ENCODE results near the gene SLC16A8.

SLC16A8 gene

DNA sequence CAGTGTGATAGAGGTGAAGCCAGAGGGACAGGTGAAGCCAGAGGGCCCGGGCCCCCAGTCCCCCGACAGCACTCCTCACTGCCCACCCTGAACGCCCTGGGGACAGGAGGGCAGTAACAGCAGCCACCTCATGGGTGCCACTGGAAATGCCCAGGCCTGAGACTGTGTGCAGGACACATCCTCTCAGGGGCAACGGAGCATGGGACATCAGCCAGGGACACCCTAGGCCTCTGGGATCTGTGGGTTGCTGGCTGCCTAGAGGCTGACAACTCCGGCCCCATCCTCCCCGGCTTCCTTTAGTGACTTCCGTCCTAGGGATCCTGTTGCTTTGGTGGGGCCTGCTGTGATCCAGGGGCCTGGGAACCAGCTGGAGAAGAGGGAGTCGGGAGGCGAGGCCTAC lies 43.9 kb upstream of the SLC16A8 start:
- TF ChIP-seq CSDC2 (CRISPR knock-in tag; IDR thresholded peaks at IDR 0.05) (no peak), ISL1 (CRISPR knock-in tag; IDR thresholded peaks at IDR 0.05) (no peak), CREB5 (CRISPR knock-in tag; IDR thresholded peaks at IDR 0.05; ENCODE audit: low read depth) (no peak), TSHZ2 (CRISPR knock-in tag; IDR thresholded peaks at IDR 0.05) (no peak), PATZ1 (CRISPR knock-in tag; IDR thresholded peaks at IDR 0.05; ENCODE audit: borderline replicate concordance) (no peak), TOX (CRISPR knock-in tag; IDR thresholded peaks at IDR 0.05; ENCODE audit: borderline replicate concordance) (no peak), SNAI2 (CRISPR knock-in tag; IDR thresholded peaks at IDR 0.05) (no peak), OSR1 (CRISPR knock-in tag; IDR thresholded peaks at IDR 0.05) (no peak), BACH2 (CRISPR knock-in tag; IDR thresholded peaks at IDR 0.05; ENCODE audit: borderline replicate concordance) (no peak), ZNF565 (CRISPR knock-in tag; conservative IDR thresholded peaks at IDR 0.05; ENCODE audit: low read depth) (no peak), ZNF8 (CRISPR knock-in tag; IDR thresholded peaks at IDR 0.05) (no peak), ZC3H10 (CRISPR knock-in tag; IDR thresholded peaks at IDR 0.05) (no peak), ARNTL (CRISPR knock-in tag; IDR thresholded peaks at IDR 0.05; ENCODE audit: borderline replicate concordance, low read depth) (no peak), TCF4 (CRISPR knock-in tag; IDR thresholded peaks at IDR 0.05; ENCODE audit: borderline replicate concordance) (no peak), RARB (CRISPR knock-in tag; IDR thresholded peaks at IDR 0.05) (no peak), PPARA (CRISPR knock-in tag; IDR thresholded peaks at IDR 0.05; ENCODE audit: borderline replicate concordance) (no peak), ZNF70 (CRISPR knock-in tag; IDR thresholded peaks at IDR 0.05) (no peak), GLIS3 (CRISPR knock-in tag; IDR thresholded peaks at IDR 0.05) (no peak), ZFP3 (CRISPR knock-in tag; IDR thresholded peaks at IDR 0.05) (no peak)
- TF ChIP-seq, protein P1, sequence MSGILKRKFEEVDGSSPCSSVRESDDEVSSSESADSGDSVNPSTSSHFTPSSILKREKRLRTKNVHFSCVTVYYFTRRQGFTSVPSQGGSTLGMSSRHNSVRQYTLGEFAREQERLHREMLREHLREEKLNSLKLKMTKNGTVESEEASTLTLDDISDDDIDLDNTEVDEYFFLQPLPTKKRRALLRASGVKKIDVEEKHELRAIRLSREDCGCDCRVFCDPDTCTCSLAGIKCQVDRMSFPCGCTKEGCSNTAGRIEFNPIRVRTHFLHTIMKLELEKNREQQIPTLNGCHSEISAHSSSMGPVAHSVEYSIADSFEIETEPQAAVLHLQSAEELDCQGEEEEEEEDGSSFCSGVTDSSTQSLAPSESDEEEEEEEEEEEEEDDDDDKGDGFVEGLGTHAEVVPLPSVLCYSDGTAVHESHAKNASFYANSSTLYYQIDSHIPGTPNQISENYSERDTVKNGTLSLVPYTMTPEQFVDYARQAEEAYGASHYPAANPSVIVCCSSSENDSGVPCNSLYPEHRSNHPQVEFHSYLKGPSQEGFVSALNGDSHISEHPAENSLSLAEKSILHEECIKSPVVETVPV (CRISPR knock-in tag; IDR thresholded peaks at IDR 0.05), result no peak

DNA sequence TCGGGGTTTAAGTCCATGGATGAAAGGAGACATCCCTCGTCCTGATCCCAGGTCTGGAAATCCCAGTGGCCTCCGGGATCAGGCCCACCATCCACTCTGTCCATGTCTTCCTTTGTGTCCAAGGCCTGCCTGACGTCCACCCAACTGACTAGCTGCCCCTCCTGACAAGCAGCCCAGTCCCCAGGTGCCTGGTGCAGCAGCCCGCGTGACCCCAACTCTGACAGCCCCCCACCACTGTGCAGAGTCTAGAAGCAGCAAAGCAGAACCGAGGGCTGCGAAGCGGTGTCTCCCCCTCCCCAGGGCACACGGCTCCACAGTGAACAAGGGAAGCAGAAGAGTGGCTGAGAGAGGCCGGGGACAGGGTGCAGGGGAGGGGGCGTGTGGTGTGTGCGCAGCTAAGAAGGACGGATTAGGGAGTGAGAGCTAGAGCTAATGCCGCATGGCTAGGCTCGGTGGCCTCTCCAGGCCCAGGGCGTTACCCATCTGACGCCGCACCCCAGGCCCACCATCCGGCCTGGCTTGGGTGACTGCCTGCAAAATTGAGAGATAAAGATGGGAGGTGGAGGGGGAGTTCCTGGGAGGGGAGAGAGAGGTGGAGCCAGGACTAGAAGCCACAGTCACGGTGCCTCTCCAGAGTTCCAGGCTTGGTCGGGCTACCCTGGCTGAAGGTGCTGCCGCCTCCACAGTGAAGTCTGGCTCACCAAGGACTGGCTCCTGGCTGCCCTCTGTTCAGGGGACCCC lies 43.1 kb upstream of the SLC16A8 start:
- no peak for TF ChIP-seq ZNF8 (CRISPR knock-in tag; IDR thresholded peaks at IDR 0.05)
- TF ChIP-seq BACH2 (CRISPR knock-in tag; IDR thresholded peaks at IDR 0.05; ENCODE audit: borderline replicate concordance), result no peak
- TF ChIP-seq PATZ1 (CRISPR knock-in tag; IDR thresholded peaks at IDR 0.05; ENCODE audit: borderline replicate concordance), result no peak
- no peak for TF ChIP-seq CSDC2 (CRISPR knock-in tag; IDR thresholded peaks at IDR 0.05)
- no peak for TF ChIP-seq ZFP3 (CRISPR knock-in tag; IDR thresholded peaks at IDR 0.05)
- no peak for TF ChIP-seq TCF4 (CRISPR knock-in tag; IDR thresholded peaks at IDR 0.05; ENCODE audit: borderline replicate concordance)
- TF ChIP-seq ZC3H10 (CRISPR knock-in tag; IDR thresholded peaks at IDR 0.05), result no peak
- no peak for TF ChIP-seq ISL1 (CRISPR knock-in tag; IDR thresholded peaks at IDR 0.05)
- TF ChIP-seq TSHZ2 (CRISPR knock-in tag; IDR thresholded peaks at IDR 0.05), result no peak
- no peak for TF ChIP-seq TOX (CRISPR knock-in tag; IDR thresholded peaks at IDR 0.05; ENCODE audit: borderline replicate concordance)
- TF ChIP-seq ZNF565 (CRISPR knock-in tag; conservative IDR thresholded peaks at IDR 0.05; ENCODE audit: low read depth), result no peak
- TF ChIP-seq, protein P2, sequence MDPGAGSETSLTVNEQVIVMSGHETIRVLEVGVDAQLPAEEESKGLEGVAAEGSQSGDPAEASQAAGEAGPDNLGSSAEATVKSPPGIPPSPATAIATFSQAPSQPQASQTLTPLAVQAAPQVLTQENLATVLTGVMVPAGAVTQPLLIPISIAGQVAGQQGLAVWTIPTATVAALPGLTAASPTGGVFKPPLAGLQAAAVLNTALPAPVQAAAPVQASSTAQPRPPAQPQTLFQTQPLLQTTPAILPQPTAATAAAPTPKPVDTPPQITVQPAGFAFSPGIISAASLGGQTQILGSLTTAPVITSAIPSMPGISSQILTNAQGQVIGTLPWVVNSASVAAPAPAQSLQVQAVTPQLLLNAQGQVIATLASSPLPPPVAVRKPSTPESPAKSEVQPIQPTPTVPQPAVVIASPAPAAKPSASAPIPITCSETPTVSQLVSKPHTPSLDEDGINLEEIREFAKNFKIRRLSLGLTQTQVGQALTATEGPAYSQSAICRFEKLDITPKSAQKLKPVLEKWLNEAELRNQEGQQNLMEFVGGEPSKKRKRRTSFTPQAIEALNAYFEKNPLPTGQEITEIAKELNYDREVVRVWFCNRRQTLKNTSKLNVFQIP (CRISPR knock-in tag; IDR thresholded peaks at IDR 0.05; ENCODE audit: borderline replicate concordance, low read depth), result no peak
- TF ChIP-seq CREB5 (CRISPR knock-in tag; IDR thresholded peaks at IDR 0.05; ENCODE audit: low read depth), result no peak
- no peak for ATAC-seq

More for the DNA sequence above, 43.9 kb upstream of the SLC16A8 start:
- ATAC-seq, result no peak
